Measurements from ENCODE around the gene IGFBP2. TPM values are rescaled to one million over a fixed set of nuclear protein-coding genes. Genes with fewer than 3 reads are reported as not detected.
A peak's percentile ranks its signal among the peaks of the same experiment; 100 is the strongest.

The IGFBP2 gene
- total RNA-seq, 4 donors from 2014 or later = 113 to 207 (median 167) TPM

- Histone ChIP-seq H3K4me1 (peaks cover 0 to 11% (median 0%) of the 10 kb centered on the region in 3 donors), H3K9me3 (no peaks in the 10 kb centered on the region), H3K36me3 (no peaks in the 10 kb centered on the region), H3K27ac (no peak overlapping the region), H3K4me3 (no peak overlapping the region), H3K27me3 (no peaks in the 10 kb centered on the region)
- intact Hi-C loops (cut with DNase I) = no loop called here
- WGBS, 2 donors = 78 to 97% methylated on average over 2 of the region's 2 CpGs
- no peak for TF ChIP-seq POLR2A (IDR thresholded peaks at IDR 0.05)
- TF ChIP-seq, protein P1, sequence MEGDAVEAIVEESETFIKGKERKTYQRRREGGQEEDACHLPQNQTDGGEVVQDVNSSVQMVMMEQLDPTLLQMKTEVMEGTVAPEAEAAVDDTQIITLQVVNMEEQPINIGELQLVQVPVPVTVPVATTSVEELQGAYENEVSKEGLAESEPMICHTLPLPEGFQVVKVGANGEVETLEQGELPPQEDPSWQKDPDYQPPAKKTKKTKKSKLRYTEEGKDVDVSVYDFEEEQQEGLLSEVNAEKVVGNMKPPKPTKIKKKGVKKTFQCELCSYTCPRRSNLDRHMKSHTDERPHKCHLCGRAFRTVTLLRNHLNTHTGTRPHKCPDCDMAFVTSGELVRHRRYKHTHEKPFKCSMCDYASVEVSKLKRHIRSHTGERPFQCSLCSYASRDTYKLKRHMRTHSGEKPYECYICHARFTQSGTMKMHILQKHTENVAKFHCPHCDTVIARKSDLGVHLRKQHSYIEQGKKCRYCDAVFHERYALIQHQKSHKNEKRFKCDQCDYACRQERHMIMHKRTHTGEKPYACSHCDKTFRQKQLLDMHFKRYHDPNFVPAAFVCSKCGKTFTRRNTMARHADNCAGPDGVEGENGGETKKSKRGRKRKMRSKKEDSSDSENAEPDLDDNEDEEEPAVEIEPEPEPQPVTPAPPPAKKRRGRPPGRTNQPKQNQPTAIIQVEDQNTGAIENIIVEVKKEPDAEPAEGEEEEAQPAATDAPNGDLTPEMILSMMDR (IDR thresholded peaks at IDR 0.05) = no peak
- DNase-seq = no peak
Measured at GRCh38 chr2:216624251-216624650, 9.0 kb upstream of the IGFBP2 start.

DNA sequence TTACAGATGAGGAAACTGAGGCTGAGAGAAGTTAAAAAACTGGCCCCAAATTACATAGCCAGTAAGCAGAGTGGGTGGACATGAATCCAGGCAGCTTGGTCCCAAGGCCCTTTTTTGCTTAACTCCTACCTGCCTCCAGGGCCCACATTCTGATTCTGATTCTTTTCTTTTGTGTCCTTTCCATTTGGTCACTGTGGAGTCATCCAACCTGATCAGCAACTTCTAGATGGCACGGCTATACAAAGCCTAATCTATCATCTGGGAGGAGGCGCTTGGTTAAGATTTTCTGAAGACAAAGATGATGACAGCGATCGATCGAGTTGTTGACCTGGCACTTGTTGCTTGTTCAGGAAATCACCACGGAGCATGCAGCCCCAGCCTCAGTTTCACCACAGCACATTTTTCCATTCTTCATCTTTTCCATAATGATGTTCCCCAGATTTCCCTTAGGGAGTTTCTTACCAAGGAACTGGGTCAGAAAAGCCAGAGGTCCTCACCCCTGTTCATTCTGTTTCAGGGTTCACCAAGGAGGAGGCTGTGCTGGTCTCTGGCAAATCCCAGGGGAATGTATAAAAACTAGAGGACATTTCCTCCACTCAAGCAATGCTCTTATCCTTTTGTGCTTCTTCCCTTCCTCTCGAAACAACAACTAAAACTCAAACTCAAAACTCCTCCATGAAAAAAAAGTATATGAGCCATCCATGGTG, 6.9 kb upstream of the IGFBP2 start:
- no peaks in the 10 kb centered on the region for H3K36me3 ChIP-seq
- no peaks in the 10 kb centered on the region for H3K9me3 ChIP-seq
- peaks cover 0 to 6% (median 0%) of the 10 kb centered on the region in 3 donors for H3K4me1 ChIP-seq

DNA sequence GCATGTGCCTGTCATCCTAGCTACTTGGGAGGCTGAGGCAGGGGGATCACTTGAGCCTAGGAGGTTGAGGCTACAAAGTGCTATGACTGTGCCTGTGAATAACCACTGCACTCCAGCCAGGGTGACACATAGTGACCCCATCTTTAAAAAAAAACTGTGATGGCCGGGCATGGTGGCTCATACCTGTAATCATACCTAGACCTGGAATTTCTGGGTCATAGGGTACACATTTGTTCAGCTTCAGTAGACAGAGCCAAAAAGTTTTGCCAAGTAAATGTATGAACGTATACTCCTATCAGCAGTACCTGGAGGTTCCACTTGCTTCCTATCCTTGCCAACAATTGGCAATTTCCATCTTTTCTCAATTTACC, 6.4 kb upstream of the IGFBP2 start:
- intact Hi-C loops (cut with DNase I) = no loop called here
- 64 to 68% methylated on average over 2 of the region's 2 CpGs for WGBS, 2 donors

More for the DNA sequence above, 6.9 kb upstream of the IGFBP2 start:
- H3K27ac ChIP-seq = no peak overlapping the region
- intact Hi-C loops (cut with DNase I) = no loop called here
- DNase-seq = no peak
- no peaks in the 10 kb centered on the region for H3K27me3 ChIP-seq
- WGBS, 2 donors = 48 to 64% methylated on average over 7 of the region's 7 CpGs
- no peak overlapping the region for H3K4me3 ChIP-seq
- TF ChIP-seq POLR2A (IDR thresholded peaks at IDR 0.05) = no peak

GRCh38 chr2:216629784-216630183, 3.4 kb upstream of the IGFBP2 start:
- 46 to 48% methylated on average over 4 of the region's 4 CpGs for whole genome bisulfite sequencing, 2 donors

More for the DNA sequence above, 6.4 kb upstream of the IGFBP2 start:
- TF ChIP-seq, protein P1 (IDR thresholded peaks at IDR 0.05) = no peak
- H3K4me1 ChIP-seq = peaks cover 0 to under 1% (median 0%) of the 10 kb centered on the region in 3 donors
- no peak overlapping the region for H3K27ac ChIP-seq
- no peak overlapping the region for H3K4me3 ChIP-seq
- no peaks in the 10 kb centered on the region for H3K36me3 ChIP-seq
- DNase-seq = no peak
- no peaks in the 10 kb centered on the region for H3K9me3 ChIP-seq
- H3K27me3 ChIP-seq = no peaks in the 10 kb centered on the region

GRCh38 chr2:216632346-216632951, 771 bp upstream of the IGFBP2 start:
- no peak for DNase-seq
- peak overlapping the region in 3 of 4 donors; percentile 66 to 76 (median 76) for H3K4me3 ChIP-seq
- H3K27ac ChIP-seq = peak overlapping the region in 1 of 4 donors; percentile 89
- WGBS, 2 donors = 63 to 75% methylated on average over 9 to 12 of the region's 13 CpGs
- H3K27me3 ChIP-seq = peaks cover 0 to 34% (median 0%) of the 10 kb centered on the region in 4 donors
- intact Hi-C loops (cut with DNase I) = no loop called here
- H3K4me1 ChIP-seq = peaks cover 23 to 46% (median 23%) of the 10 kb centered on the region in 3 donors
- H3K9me3 ChIP-seq = no peaks in the 10 kb centered on the region
- TF ChIP-seq, protein P1 (IDR thresholded peaks at IDR 0.05) = no peak
- TF ChIP-seq POLR2A (IDR thresholded peaks at IDR 0.05) = no peak
- H3K36me3 ChIP-seq = no peaks in the 10 kb centered on the region

More at GRCh38 chr2:216629784-216630183, 3.4 kb upstream of the IGFBP2 start:
- DNase-seq = no peak
- intact Hi-C loops (cut with DNase I) = no loop called here
- Histone ChIP-seq H3K27ac (no peak overlapping the region), H3K36me3 (no peaks in the 10 kb centered on the region), H3K27me3 (peaks cover 0 to 19% (median 0%) of the 10 kb centered on the region in 4 donors), H3K4me3 (no peak overlapping the region), H3K9me3 (no peaks in the 10 kb centered on the region), H3K4me1 (peaks cover 3 to 20% (median 6%) of the 10 kb centered on the region in 3 donors)
- TF ChIP-seq, protein P1 (IDR thresholded peaks at IDR 0.05) = no peak
- no peak for TF ChIP-seq POLR2A (IDR thresholded peaks at IDR 0.05)

Data from esophagus squamous epithelium (tissue), 5 donors.